Measurements from ENCODE around the gene CEP70. TPM values are rescaled to one million over a fixed set of nuclear protein-coding genes. Genes with fewer than 3 reads are reported as not detected.

CEP70 gene
- total RNA-seq, 4 donors from 2014 or later, result 13.0 to 25.3 (median 17.5) TPM

DNA sequence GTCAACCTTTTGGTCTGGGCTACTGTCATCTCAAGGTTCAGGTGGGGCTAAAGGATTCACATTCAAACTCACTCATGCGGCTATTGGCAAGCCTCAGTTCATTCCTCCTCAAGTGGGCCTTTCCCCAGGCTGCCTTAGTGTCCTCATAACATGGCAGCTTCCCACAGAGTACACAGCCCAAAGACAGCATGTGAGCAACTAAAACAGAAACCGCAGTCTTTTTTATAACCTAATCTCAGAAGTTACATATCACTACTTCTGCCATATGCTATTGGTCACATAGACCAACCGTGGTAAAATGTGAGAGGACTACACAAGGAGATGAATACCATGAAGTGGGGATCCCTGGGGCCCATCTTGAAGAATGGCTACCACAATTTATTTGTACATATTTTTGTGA lies 4.5 kb upstream of the CEP70 start:
- TF ChIP-seq, protein P1, sequence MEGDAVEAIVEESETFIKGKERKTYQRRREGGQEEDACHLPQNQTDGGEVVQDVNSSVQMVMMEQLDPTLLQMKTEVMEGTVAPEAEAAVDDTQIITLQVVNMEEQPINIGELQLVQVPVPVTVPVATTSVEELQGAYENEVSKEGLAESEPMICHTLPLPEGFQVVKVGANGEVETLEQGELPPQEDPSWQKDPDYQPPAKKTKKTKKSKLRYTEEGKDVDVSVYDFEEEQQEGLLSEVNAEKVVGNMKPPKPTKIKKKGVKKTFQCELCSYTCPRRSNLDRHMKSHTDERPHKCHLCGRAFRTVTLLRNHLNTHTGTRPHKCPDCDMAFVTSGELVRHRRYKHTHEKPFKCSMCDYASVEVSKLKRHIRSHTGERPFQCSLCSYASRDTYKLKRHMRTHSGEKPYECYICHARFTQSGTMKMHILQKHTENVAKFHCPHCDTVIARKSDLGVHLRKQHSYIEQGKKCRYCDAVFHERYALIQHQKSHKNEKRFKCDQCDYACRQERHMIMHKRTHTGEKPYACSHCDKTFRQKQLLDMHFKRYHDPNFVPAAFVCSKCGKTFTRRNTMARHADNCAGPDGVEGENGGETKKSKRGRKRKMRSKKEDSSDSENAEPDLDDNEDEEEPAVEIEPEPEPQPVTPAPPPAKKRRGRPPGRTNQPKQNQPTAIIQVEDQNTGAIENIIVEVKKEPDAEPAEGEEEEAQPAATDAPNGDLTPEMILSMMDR (IDR thresholded peaks at IDR 0.05; ENCODE audit: low read depth), result no peak

DNA sequence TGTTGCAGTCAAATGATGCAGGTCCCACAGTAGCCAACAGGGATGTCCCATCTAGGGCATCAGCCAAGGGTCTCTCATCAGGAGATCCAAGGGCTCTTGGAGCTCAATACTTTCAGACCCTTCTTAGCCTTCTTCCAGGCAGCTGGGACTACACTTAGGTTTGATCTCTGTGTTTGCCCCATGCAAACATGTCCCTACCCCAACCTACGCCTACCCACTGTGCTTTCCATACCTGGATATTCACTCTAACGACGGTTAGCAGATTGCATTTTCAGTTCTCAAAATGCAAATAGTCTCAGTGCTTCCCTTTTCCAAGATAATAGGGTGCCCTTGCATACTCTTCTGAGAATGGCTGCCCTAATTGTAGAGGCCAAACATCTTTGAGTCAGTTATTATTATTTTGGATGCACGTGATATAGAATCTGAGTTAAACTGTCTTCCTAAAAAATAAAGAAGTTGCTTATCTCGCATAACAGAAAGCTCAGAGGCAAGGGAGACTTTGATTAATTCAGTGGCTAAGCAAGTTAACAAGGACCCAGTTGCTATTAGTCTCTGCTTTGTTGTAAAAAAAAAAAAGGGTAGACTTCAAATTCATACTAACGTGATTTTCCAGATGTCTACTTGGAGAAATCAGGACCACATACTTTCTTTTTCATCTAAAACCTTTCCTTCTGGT lies 1.0 kb upstream of the CEP70 start:
- TF ChIP-seq, protein P1 (IDR thresholded peaks at IDR 0.05; ENCODE audit: low read depth), result no peak

DNA sequence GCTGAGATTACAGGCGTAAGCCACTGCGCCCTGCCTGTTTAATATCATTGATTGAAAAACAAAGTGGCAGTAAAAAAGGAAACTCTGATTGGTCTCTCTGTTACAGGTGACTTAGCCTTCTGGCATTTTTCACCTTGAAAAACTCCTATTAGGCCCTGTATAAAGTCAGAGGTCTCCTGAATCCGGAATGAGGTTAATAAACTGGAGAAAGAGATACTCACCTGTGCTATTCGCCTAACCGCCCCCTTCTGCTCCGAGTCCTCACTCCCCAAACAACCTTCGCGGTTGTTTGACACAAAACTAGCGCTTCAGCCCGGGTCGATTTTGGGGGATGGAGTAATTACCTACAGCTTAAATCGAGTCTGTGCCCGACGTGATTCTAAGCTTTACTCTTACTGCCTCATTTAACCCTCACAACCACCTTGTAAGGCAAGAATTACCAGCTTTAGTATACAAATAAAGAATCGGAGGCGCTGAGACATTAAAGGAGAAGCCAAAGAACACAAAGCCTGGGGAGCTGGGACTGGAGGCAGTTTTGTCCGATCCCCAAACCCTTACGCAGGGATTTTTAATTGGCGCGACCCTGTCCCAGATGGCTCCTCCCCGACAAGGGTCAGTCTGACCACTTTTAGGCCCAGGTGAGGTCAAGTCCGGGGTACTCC lies 441 bp downstream of the CEP70 start:
- TF ChIP-seq, protein P1 (IDR thresholded peaks at IDR 0.05; ENCODE audit: low read depth), result no peak

DNA sequence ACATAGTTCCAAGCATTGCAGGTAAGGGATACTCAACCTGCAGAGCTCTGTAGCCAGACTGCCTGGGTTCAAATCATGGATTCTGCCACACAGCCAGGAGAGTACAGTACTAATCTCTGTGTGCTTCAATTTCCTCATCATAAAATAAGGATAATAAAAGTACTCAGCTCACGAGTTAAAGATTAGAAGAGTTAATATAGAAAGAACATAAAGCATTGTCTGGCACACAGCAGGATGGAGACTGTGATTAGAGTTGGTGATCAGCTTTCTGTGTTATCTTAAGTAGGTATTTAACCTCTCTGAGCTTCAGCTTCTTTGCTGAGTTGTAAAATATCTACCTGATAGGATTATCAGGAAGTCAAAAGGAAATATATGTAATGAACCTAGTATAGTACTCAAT lies 2.7 kb downstream of the CEP70 start:
- TF ChIP-seq, protein P1 (IDR thresholded peaks at IDR 0.05; ENCODE audit: low read depth), result no peak

DNA sequence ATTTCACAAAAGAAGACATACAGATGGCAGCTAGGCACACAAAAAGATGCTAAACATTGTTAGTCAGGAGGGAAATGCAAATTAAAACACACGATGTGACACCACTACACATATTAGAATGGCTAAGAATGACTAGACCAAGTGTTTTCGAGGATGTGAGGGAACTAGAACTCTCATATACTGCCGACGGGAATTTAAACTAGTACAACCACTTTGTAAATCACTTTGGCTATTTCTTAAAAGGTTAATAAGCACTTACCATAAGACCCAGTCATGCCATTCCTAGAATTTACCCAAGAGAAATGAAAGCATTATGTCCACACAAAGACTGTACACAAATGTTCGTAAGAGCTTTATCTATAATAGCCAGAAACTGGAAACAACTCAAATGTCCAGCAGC lies 5.6 kb downstream of the CEP70 start:
- TF ChIP-seq, protein P1 (IDR thresholded peaks at IDR 0.05; ENCODE audit: low read depth), result no peak

DNA sequence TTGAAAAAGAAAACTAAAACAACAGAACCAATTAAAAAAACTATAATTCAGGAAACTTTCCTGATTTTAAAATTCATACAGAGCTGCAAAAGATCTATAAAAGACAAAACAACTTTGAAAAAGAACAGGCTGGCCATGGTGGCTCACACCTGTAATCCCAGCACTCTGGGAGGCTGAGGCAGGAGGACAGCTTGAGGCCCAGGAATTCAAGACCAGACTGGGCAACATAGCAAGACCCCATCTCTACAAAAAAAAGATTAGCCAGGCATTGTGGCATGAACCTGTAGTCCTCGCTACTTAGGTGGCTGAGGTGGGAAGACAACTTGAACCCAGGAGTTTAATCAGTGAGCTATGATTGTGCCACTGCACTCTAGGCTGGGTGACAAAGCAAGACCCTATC lies 6.7 kb downstream of the CEP70 start:
- TF ChIP-seq, protein P1 (IDR thresholded peaks at IDR 0.05; ENCODE audit: low read depth), result no peak

DNA sequence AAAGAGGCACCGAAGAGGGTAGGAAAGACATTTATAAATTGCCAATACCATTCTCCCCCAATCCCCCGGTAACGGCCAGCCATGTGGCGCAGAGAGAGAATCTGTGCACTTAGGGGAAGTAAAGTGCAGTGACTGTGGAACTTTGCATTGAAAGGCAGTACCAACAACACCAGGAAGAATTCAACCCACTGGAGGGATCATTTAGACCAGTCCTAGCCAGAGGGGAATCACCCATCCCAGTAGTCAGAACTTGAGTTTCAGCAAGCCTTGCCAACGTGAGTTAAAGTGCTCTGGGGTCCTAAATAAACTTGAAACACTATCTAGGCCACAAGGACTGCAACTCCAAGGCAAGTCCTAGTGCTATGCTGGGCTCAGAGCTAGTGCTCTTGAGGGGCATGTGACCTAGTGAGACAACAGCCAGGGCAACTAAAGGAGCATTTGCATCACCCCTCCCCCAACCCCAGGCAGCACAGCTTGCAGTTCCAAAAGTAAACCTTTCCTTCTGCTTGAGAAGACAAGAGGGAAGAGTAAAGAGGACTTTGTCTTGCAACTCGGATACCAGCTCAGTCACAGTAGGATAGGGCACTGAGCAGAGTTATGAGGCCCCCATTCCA lies 15.0 kb downstream of the CEP70 start:
- TF ChIP-seq, protein P1 (IDR thresholded peaks at IDR 0.05; ENCODE audit: low read depth), result no peak

Measured in subcutaneous adipose tissue (tissue), 4 donors.